DND-41 (cell line): ENCODE measurements around the gene TARS2.

ENCODE experiments used
- EZH2 ChIP-seq: IDR thresholded peaks from 3 replicates; pipeline ENCODE4 v1.6.1; 2012; ENCODE audit warnings: borderline replicate concordance, low read depth, mild to moderate bottlenecking, moderate library complexity, low read length, inconsistent platforms; ENCODE audit not compliant: severe bottlenecking
- TF ChIP-seq, protein P1 (sequence below): IDR thresholded peaks from 2 replicates; pipeline ENCODE4 v1.5.1; 2012; ENCODE audit warnings: borderline replicate concordance, low read length, moderate library complexity, mild to moderate bottlenecking; ENCODE audit not compliant: poor library complexity, severe bottlenecking; ENCODE audit errors: extremely low read depth

- TF ChIP-seq, protein P1, sequence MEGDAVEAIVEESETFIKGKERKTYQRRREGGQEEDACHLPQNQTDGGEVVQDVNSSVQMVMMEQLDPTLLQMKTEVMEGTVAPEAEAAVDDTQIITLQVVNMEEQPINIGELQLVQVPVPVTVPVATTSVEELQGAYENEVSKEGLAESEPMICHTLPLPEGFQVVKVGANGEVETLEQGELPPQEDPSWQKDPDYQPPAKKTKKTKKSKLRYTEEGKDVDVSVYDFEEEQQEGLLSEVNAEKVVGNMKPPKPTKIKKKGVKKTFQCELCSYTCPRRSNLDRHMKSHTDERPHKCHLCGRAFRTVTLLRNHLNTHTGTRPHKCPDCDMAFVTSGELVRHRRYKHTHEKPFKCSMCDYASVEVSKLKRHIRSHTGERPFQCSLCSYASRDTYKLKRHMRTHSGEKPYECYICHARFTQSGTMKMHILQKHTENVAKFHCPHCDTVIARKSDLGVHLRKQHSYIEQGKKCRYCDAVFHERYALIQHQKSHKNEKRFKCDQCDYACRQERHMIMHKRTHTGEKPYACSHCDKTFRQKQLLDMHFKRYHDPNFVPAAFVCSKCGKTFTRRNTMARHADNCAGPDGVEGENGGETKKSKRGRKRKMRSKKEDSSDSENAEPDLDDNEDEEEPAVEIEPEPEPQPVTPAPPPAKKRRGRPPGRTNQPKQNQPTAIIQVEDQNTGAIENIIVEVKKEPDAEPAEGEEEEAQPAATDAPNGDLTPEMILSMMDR = no peak
- no peak for TF ChIP-seq EZH2
Observed at GRCh38 chr1:150543500-150544143, 56.4 kb downstream of the TARS2 start.
